AG09309 (cell line): ENCODE data around the gene TFB2M.

Experiments used
- DNase-seq: peaks from one replicate; pipeline ENCODE4 v3.0.0-alpha.2; 2010; ENCODE audit warnings: low read depth
- H3K4me3 ChIP-seq: 2 replicates; pipeline ENCODE4 v1.5.1; 2011; ENCODE audit warnings: mild to moderate bottlenecking, low read depth, low read length, moderate library complexity; ENCODE audit not compliant: control insufficient read depth
- TF ChIP-seq, protein P1 (sequence below): IDR thresholded peaks from 2 replicates; pipeline ENCODE4 v1.5.1; 2011; ENCODE audit warnings: mild to moderate bottlenecking, low read depth, low read length, inconsistent platforms; ENCODE audit not compliant: insufficient read depth, control insufficient read depth; ENCODE audit errors: missing control alignments

The TFB2M gene

DNA sequence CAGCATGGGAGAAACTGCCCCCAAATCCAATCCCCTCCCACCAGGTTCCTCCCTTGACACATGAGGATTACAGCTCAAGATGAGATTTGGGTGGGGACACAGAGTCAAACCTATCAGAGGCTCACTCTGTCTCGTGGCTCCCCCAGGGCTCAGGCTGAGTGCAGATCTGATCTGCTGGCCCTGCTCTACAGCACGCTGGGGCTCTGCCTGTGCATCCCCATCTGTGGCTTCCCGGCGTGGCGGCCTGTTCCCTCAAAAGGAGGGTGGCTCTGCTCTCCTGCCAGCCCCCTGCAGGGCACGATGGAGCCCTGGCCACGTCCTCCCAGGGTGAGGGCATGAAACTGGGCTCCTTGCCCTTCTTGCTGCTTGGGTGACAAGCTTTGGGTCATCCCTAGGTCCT, 39.1 kb downstream of the TFB2M start:
- no peak overlapping the region for H3K4me3 ChIP-seq
- TF ChIP-seq, protein P1, sequence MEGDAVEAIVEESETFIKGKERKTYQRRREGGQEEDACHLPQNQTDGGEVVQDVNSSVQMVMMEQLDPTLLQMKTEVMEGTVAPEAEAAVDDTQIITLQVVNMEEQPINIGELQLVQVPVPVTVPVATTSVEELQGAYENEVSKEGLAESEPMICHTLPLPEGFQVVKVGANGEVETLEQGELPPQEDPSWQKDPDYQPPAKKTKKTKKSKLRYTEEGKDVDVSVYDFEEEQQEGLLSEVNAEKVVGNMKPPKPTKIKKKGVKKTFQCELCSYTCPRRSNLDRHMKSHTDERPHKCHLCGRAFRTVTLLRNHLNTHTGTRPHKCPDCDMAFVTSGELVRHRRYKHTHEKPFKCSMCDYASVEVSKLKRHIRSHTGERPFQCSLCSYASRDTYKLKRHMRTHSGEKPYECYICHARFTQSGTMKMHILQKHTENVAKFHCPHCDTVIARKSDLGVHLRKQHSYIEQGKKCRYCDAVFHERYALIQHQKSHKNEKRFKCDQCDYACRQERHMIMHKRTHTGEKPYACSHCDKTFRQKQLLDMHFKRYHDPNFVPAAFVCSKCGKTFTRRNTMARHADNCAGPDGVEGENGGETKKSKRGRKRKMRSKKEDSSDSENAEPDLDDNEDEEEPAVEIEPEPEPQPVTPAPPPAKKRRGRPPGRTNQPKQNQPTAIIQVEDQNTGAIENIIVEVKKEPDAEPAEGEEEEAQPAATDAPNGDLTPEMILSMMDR, result no peak
- DNase-seq, result no peak

GRCh38 chr1:246526380-246526779, 39.7 kb downstream of the TFB2M start:
- no peak overlapping the region for H3K4me3 ChIP-seq
- TF ChIP-seq, protein P1, result no peak
- DNase-seq, result no peak

DNA sequence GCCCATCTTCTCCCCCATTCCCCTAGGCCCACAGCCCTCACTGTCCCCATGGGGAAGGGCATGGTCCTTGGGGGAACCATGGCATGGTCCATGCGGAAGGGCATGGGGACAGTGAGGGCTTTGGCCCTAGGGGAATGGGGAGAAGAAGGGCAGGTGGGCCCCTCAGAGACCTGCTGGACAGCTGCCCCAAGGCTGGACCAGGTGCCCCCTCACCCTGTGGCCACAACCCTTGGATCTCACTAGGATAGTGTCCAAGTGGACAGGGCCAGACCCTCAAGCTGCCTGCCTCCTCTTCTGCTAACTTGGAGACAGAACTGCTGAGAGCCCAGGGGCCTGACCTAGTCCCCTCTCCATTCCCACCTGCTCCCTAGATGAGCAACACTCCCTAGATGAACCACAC, 46.5 kb downstream of the TFB2M start:
- DNase-seq, result no peak
- no peak overlapping the region for H3K4me3 ChIP-seq
- TF ChIP-seq, protein P1, result no peak

- TF ChIP-seq, protein P1, result no peak
- no peak overlapping the region for H3K4me3 ChIP-seq
- DNase-seq, result no peak
These were observed 47.4 kb downstream of the TFB2M start for GRCh38 chr1:246518456-246519205.

DNA sequence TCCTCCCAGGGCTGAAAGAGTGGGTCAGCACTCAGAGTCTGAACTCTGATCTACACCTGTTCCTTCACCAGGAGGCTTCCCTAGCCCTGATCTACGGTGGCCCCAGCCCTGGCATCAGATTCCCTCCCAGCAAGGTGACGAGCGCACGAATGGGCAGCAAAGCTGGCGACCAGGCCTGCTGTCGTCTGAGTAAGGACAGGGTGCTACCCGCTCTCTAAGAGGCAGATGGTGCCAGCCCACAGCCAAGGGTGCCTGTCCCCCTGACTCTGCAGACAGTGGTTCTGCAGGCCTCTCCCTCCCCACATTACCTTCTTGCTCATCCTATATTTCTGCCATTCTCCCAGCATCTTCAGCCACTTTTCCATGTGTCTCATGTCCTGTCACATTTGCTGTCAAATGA, 48.7 kb downstream of the TFB2M start:
- DNase-seq, result no peak
- H3K4me3 ChIP-seq, result no peak overlapping the region
- TF ChIP-seq, protein P1, result no peak

GRCh38 chr1:246516126-246516525, 49.9 kb downstream of the TFB2M start:
- no peak for DNase-seq
- no peak overlapping the region for H3K4me3 ChIP-seq
- TF ChIP-seq, protein P1, result no peak

- H3K4me3 ChIP-seq, result no peak overlapping the region
- no peak for DNase-seq
- TF ChIP-seq, protein P1, result no peak
These were observed 50.6 kb downstream of the TFB2M start for GRCh38 chr1:246515390-246516005.
